Panc1 (cell line): ENCODE measurements around the gene AKAP8L. TPM values are rescaled to one million over a fixed set of nuclear protein-coding genes. Genes with fewer than 3 reads are reported as not detected.

Experiments
- ATAC-seq: fragments of 200-7000 bp; cut with Tn5 transposase; 2 replicates; pipeline ENCODE4 v1.9.1; 2020; ENCODE audit warnings: mild to moderate bottlenecking, moderate library complexity
- BruUV-seq: library from RNA; stranded (reverse); fragments of 400-500 nt; replicated peaks from 2 replicates; lab custom pipeline; 2021; lab: Mats Ljungman, UMichigan
- CTCF ChIA-PET: fragments of 300-600 bp; sonication (Branson Sonifier 250); formaldehyde crosslinking; loops from one replicate; lab custom pipeline; 2022; ENCODE audit warnings: antibody characterized with exemption; lab: Charles Lee
- POLR2A ChIA-PET: fragments of 300-600 bp; sonication (Branson Sonifier 250); formaldehyde crosslinking; loops from one replicate; lab custom pipeline; 2022; ENCODE audit warnings: antibody characterized with exemption; lab: Charles Lee
- DNase-seq: peaks from one replicate; pipeline ENCODE4 v3.0.0-alpha.2; 2010; ENCODE audit warnings: low read depth, low spot score
- H3K27ac ChIP-seq: 2 replicates; pipeline ENCODE4 v1.5.1; 2011; ENCODE audit warnings: mild to moderate bottlenecking, low read length, inconsistent platforms
- H3K27me3 ChIP-seq: fragments of 200-500 bp; sonication (Bioruptor generic); 2 replicates; pipeline ENCODE4 v1.6.0; 2014; ENCODE audit warnings: low read length, inconsistent platforms; ENCODE audit not compliant: control insufficient read depth, insufficient read depth
- H3K36me3 ChIP-seq: fragments of 200-500 bp; sonication (Bioruptor generic); 2 replicates; pipeline ENCODE4 v1.5.1; 2014; ENCODE audit warnings: inconsistent platforms, mild to moderate bottlenecking, low read length, moderate library complexity; ENCODE audit not compliant: control insufficient read depth, insufficient read depth
- H3K4me1 ChIP-seq: 2 replicates; pipeline ENCODE4 v1.5.1; 2011; ENCODE audit warnings: inconsistent platforms, mild to moderate bottlenecking, low read length, moderate library complexity; ENCODE audit not compliant: control insufficient read depth, insufficient read depth
- H3K4me3 ChIP-seq, 2 experiments: 2 replicates each; pipeline ENCODE4 v1.5.1; 2011 to 2012; ENCODE audit warnings: low read depth in 2 of 2, low read length in 2 of 2, mild to moderate bottlenecking in 2 of 2, inconsistent platforms in 1 of 2, moderate library complexity in 1 of 2
- H3K9me3 ChIP-seq: fragments of 200-500 bp; sonication (Bioruptor generic); 2 replicates; pipeline ENCODE4 v1.5.1; 2014; ENCODE audit warnings: low read depth, mild to moderate bottlenecking, inconsistent platforms, low read length, moderate library complexity; ENCODE audit not compliant: control insufficient read depth, insufficient read depth
- CTCF ChIP-seq: fragments of 450-650 bp; IDR thresholded peaks from 2 replicates; pipeline ENCODE4 v1.5.1; 2017; ENCODE audit warnings: mild to moderate bottlenecking
- POLR2AphosphoS5 ChIP-seq: IDR thresholded peaks from 2 replicates; pipeline ENCODE4 v1.6.1; 2012; ENCODE audit warnings: mild to moderate bottlenecking, low read depth, low read length, moderate library complexity
- REST ChIP-seq, 2 experiments: IDR thresholded peaks; 2 replicates each; pipeline ENCODE4 v1.6.1; 2011 to 2012; ENCODE audit warnings: low read depth in 2 of 2, control low read depth in 1 of 2, low read length in 1 of 2, mild to moderate bottlenecking in 1 of 2, moderate library complexity in 1 of 2; ENCODE audit not compliant: insufficient read depth in 1 of 2
- SIN3A ChIP-seq: IDR thresholded peaks from 2 replicates; pipeline ENCODE4 v1.6.1; 2012; ENCODE audit warnings: low read depth, mild to moderate bottlenecking, low read length, moderate library complexity, borderline replicate concordance; ENCODE audit not compliant: insufficient read depth
- TCF7L2 ChIP-seq: IDR thresholded peaks from 2 replicates; pipeline ENCODE4 v1.6.1; 2011; ENCODE audit warnings: mild to moderate bottlenecking, low read depth, low read length, inconsistent platforms
- in situ Hi-C: cut with HindIII; loops from 2 replicates; pipeline ENCODE4 v1.10.0; 2016; ENCODE audit warnings: low sequenced_read_pairs, low pct_unique_long_range_greater_than_20kb
- intact Hi-C: fragments of 100-400 bp; cut with micrococcal nuclease; formaldehyde crosslinking; loops from one replicate; pipeline ENCODE4 v1.10.0; 2022; ENCODE audit not compliant: unreplicated experiment
- total RNA-seq: library from RNA; stranded (reverse); gene quantifications from one replicate; pipeline ENCODE4 v1.2.1, GENCODE V29; 2021; ENCODE audit not compliant: unreplicated experiment

AKAP8L gene
- total RNA-seq, 1 experiment from 2014 or later: 65.5 TPM

DNA sequence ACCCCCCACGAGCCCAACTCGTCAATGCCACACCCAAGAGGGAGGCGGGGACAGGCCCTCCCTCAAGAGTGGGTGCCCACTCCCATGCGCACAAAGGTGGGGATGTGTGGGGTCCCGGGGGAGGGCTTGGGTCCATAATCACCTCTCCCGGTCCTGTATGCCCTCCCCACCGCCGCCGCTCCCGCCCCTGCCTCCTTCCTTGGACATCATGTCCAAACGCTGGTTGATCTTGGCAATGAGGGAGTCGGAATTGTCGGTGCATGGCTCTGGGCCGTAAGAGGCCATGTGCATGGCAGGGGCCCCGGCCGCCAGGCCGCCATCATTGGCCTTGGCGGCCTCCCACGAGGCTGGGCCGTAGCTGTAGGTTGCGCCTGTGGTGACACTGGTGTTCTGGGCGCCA, 45.1 kb downstream of the AKAP8L start:
- peaks cover 7% of the 10 kb centered on the region; the same call in 1 of the 2 replicates for H3K4me1 ChIP-seq
- TF ChIP-seq TCF7L2 (no peak), REST (IDR thresholded peaks at IDR 0.05; ENCODE audit: insufficient read depth in 1 of 2, low read depth in 2 of 2, low read length in 1 of 2) (no peak), CTCF (no peak), SIN3A (no peak), POLR2AphosphoS5 (no peak)
- no peaks in the 10 kb centered on the region; the same call in 1 of the 2 replicates for H3K36me3 ChIP-seq
- ChIA-PET POLR2A (no interaction called here), CTCF (no interaction called here)
- BruUV-seq: no TSS peak
- in situ Hi-C loops: no loop called here
- no peak overlapping the region for H3K4me3 ChIP-seq
- no peak overlapping the region for H3K27ac ChIP-seq
- no peaks in the 10 kb centered on the region for H3K9me3 ChIP-seq
- DNase-seq (no peak), ATAC-seq (no peak)
- H3K27me3 ChIP-seq: no peaks in the 10 kb centered on the region
- intact Hi-C loops: no loop called here

DNA sequence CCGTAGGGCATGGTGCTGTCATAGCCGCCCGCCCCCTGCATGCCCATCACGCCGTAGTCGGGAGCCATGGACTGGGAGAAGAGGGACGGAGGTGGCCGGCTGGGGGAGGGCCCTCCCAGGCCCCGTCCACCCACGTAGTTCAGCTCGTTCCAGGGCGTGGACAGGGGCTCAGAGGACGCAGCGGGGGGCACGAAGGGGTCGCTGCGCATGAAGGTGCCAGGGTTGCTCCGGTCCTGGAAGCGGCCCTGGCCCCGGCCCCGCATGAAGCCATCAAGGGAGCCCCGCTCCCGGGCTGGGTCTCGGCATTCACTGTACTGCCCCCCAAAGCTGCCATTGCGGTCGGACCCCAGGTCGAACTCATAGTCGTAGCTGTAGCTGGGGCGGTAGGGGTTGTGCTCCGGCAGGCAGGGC, 45.9 kb downstream of the AKAP8L start:
- POLR2A ChIA-PET: no interaction called here
- ATAC-seq (no peak), DNase-seq (no peak)
- in situ Hi-C loops: no loop called here
- H3K36me3 ChIP-seq: no peaks in the 10 kb centered on the region; the same call in 1 of the 2 replicates
- intact Hi-C loops: no loop called here
- CTCF ChIA-PET: no interaction called here
- peaks cover 7% of the 10 kb centered on the region; the same call in 1 of the 2 replicates for H3K4me1 ChIP-seq
- no peak for TF ChIP-seq SIN3A
- no peak for TF ChIP-seq TCF7L2
- no peak for TF ChIP-seq CTCF
- TF ChIP-seq REST (IDR thresholded peaks at IDR 0.05; ENCODE audit: insufficient read depth in 1 of 2, low read depth in 2 of 2, low read length in 1 of 2): no peak
- TF ChIP-seq POLR2AphosphoS5: no peak
- H3K27me3 ChIP-seq: no peaks in the 10 kb centered on the region
- BruUV-seq: no TSS peak
- no peak overlapping the region for H3K27ac ChIP-seq
- H3K9me3 ChIP-seq: no peaks in the 10 kb centered on the region
- no peak overlapping the region for H3K4me3 ChIP-seq
